Measurements from ENCODE around the gene ANKRA2.

GRCh38 chr5:73591102-73591695 is 25.8 kb upstream of the ANKRA2 start:
- TF ChIP-seq, protein P1, sequence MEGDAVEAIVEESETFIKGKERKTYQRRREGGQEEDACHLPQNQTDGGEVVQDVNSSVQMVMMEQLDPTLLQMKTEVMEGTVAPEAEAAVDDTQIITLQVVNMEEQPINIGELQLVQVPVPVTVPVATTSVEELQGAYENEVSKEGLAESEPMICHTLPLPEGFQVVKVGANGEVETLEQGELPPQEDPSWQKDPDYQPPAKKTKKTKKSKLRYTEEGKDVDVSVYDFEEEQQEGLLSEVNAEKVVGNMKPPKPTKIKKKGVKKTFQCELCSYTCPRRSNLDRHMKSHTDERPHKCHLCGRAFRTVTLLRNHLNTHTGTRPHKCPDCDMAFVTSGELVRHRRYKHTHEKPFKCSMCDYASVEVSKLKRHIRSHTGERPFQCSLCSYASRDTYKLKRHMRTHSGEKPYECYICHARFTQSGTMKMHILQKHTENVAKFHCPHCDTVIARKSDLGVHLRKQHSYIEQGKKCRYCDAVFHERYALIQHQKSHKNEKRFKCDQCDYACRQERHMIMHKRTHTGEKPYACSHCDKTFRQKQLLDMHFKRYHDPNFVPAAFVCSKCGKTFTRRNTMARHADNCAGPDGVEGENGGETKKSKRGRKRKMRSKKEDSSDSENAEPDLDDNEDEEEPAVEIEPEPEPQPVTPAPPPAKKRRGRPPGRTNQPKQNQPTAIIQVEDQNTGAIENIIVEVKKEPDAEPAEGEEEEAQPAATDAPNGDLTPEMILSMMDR (IDR thresholded peaks at IDR 0.05 in 2 of 3, conservative IDR thresholded peaks at IDR 0.05 in 1 of 3; ENCODE audit: control insufficient read depth in 2 of 3, extremely low read depth in 1 of 3, insufficient read depth in 1 of 3, low read depth in 3 of 3, low read length in 3 of 3), result peak; percentile 62 to 87 (median 71)
- no peak for TF ChIP-seq GABPA (IDR thresholded peaks at IDR 0.05; ENCODE audit: low read depth)
